Measurements from ENCODE around the gene ARRDC3. TPM values are rescaled to one million over a fixed set of nuclear protein-coding genes. Genes with fewer than 3 reads are reported as not detected.

The ARRDC3 gene
- total RNA-seq, 1 experiment from 2014 or later: 2.8 TPM

DNA sequence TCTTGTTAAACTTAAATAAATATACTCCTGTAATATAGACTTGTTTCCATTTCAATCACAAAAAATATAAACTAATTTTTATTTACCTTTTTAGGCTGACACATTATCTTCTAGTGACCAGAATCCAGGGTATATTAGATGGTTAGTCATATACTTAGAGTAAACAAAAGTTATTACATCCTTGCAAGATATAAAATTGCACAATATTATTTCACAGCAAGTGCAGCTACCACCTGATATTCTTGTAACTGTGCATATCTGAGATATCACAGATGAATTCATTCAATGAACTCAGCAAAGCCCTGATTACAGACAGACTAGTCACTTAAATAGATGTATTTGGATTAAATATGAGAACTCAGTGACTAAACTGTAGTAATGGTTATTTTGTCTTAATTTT is 25.6 kb upstream of the ARRDC3 start:
- H2BK15ac ChIP-seq (ENCODE audit: low read depth, low read length): no peak overlapping the region
- no peaks in the 10 kb centered on the region for H3K4me1 Mint-ChIP-seq
- no peak overlapping the region for H2AK5ac ChIP-seq (ENCODE audit: insufficient read length, low read length)
- no peak overlapping the region for H3K14ac ChIP-seq (ENCODE audit: insufficient read depth, low read length)
- no peaks in the 10 kb centered on the region; the same call in 1 of the 2 replicates for H3K4me1 ChIP-seq (ENCODE audit: insufficient read depth, low read length)
- no peak for DNase-seq
- H3K27ac ChIP-seq (ENCODE audit: insufficient read length, low read depth, low read length): no peak overlapping the region
- H3K56ac ChIP-seq (ENCODE audit: insufficient read length, low read depth, low read length): no peak overlapping the region
- no peaks in the 10 kb centered on the region for H3K27me3 ChIP-seq (ENCODE audit: insufficient read depth, low read length)
- no peak overlapping the region for H3K27ac Mint-ChIP-seq
- H2BK5ac ChIP-seq (ENCODE audit: insufficient read length, low read length): no peak overlapping the region
- no peaks in the 10 kb centered on the region for H3K9me3 ChIP-seq (ENCODE audit: control insufficient read depth, low read depth, low read length)
- no peak overlapping the region for H4K91ac ChIP-seq (ENCODE audit: insufficient read length, low read depth, low read length)
- H3K27me3 Mint-ChIP-seq (ENCODE audit: low read depth): no peaks in the 10 kb centered on the region; the same call in 1 of the 2 replicates
- no peak overlapping the region for H3K4me2 ChIP-seq (ENCODE audit: insufficient read depth, insufficient read length, low read length)
- H3T11ph ChIP-seq (ENCODE audit: low read length): no peak overlapping the region
- H3K9me3 Mint-ChIP-seq: no peaks in the 10 kb centered on the region
- H3K79me1 ChIP-seq (ENCODE audit: insufficient read depth, low read depth, low read length, poor library complexity, severe bottlenecking): no peaks in the 10 kb centered on the region
- H4K5ac ChIP-seq (ENCODE audit: insufficient read length, low read depth, low read length): no peak overlapping the region
- no peaks in the 10 kb centered on the region for H3K79me2 ChIP-seq (ENCODE audit: insufficient read depth, low read length)
- TF ChIP-seq, protein P1, sequence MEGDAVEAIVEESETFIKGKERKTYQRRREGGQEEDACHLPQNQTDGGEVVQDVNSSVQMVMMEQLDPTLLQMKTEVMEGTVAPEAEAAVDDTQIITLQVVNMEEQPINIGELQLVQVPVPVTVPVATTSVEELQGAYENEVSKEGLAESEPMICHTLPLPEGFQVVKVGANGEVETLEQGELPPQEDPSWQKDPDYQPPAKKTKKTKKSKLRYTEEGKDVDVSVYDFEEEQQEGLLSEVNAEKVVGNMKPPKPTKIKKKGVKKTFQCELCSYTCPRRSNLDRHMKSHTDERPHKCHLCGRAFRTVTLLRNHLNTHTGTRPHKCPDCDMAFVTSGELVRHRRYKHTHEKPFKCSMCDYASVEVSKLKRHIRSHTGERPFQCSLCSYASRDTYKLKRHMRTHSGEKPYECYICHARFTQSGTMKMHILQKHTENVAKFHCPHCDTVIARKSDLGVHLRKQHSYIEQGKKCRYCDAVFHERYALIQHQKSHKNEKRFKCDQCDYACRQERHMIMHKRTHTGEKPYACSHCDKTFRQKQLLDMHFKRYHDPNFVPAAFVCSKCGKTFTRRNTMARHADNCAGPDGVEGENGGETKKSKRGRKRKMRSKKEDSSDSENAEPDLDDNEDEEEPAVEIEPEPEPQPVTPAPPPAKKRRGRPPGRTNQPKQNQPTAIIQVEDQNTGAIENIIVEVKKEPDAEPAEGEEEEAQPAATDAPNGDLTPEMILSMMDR (conservative IDR thresholded peaks at IDR 0.05): no peak
- no peak overlapping the region for H2BK20ac ChIP-seq (ENCODE audit: low read depth, low read length, poor library complexity, severe bottlenecking)
- H3K18ac ChIP-seq (ENCODE audit: insufficient read length, low read depth, low read length): no peak overlapping the region
- no peak overlapping the region for H3K23ac ChIP-seq (ENCODE audit: insufficient read length, low read depth, low read length)
- H3K9ac ChIP-seq (ENCODE audit: extremely low read depth, insufficient read length, low read length): no peak overlapping the region
- H2BK120ac ChIP-seq (ENCODE audit: low read depth, low read length, poor library complexity, severe bottlenecking): no peak overlapping the region
- H2AFZ ChIP-seq (ENCODE audit: low read length): no peak overlapping the region
- H3K23me2 ChIP-seq (ENCODE audit: insufficient read length, low read depth, low read length, poor library complexity, severe bottlenecking): no peaks in the 10 kb centered on the region
- no peaks in the 10 kb centered on the region for H4K20me1 ChIP-seq (ENCODE audit: control insufficient read depth, insufficient read depth, insufficient read length)
- H2BK12ac ChIP-seq (ENCODE audit: insufficient read length, low read depth, low read length): no peak overlapping the region
- no peak overlapping the region for H4K8ac ChIP-seq (replicated peaks; ENCODE audit: insufficient read length, low read depth, low read length)
- H3K36me3 Mint-ChIP-seq (ENCODE audit: insufficient read depth in 1 of 3, low read depth in 3 of 3): no peaks in the 10 kb centered on the region
- H3K4ac ChIP-seq (ENCODE audit: low read depth, low read length): no peak overlapping the region
- no peak overlapping the region for H3K4me3 Mint-ChIP-seq

Data from H9 (cell line).